GM19452 (cell line): ENCODE data around the gene CRB2.

ENCODE experiments used
- ATAC-seq: cut with Tn5 transposase; IDR thresholded peaks from one replicate; pipeline ENCODE4 v1.9.1; 2021; ENCODE audit not compliant: unreplicated experiment

The CRB2 gene

GRCh38 chr9:123346826-123347225, 9.2 kb upstream of the CRB2 start:
- ATAC-seq = no peak

- ATAC-seq = no peak
These were observed 8.5 kb upstream of the CRB2 start for GRCh38 chr9:123347289-123348060.

- ATAC-seq = no peak
These were observed 7.5 kb upstream of the CRB2 start for GRCh38 chr9:123348317-123348992.

GRCh38 chr9:123349033-123349432, 7.0 kb upstream of the CRB2 start:
- ATAC-seq = no peak

- ATAC-seq = peak; percentile 67
These were observed 6.1 kb upstream of the CRB2 start for GRCh38 chr9:123349691-123350480.

- ATAC-seq = no peak
These were observed 5.2 kb upstream of the CRB2 start for GRCh38 chr9:123350590-123351310.

- ATAC-seq = no peak
These were observed 3.0 kb upstream of the CRB2 start for GRCh38 chr9:123353041-123353440.

- no peak for ATAC-seq
These were observed 1.9 kb upstream of the CRB2 start for GRCh38 chr9:123353984-123354591.

- no peak for ATAC-seq
These were observed 1.0 kb upstream of the CRB2 start for GRCh38 chr9:123354806-123355508.

GRCh38 chr9:123356851-123357742, 1.1 kb downstream of the CRB2 start:
- ATAC-seq = no peak

- ATAC-seq = no peak
These were observed 1.7 kb downstream of the CRB2 start for GRCh38 chr9:123357743-123358059.

- ATAC-seq = no peak
These were observed 2.3 kb downstream of the CRB2 start for GRCh38 chr9:123358181-123358905.

- ATAC-seq = no peak
These were observed 3.1 kb downstream of the CRB2 start for GRCh38 chr9:123359106-123359505.

GRCh38 chr9:123359546-123359945, 3.5 kb downstream of the CRB2 start:
- ATAC-seq = no peak

- ATAC-seq = no peak
These were observed 4.4 kb downstream of the CRB2 start for GRCh38 chr9:123360161-123361085.

GRCh38 chr9:123361086-123361730, 5.2 kb downstream of the CRB2 start:
- no peak for ATAC-seq
